Measurements from ENCODE around the gene UGT1A10. TPM values are rescaled to one million over a fixed set of nuclear protein-coding genes. Genes with fewer than 3 reads are reported as not detected.

The UGT1A10 gene
- total RNA-seq, 1 experiment from 2014 or later, result not detected

GRCh38 chr2:233684640-233685039 is 48.4 kb downstream of the UGT1A10 start:
- BruUV-seq (replicated peaks), result no TSS peak
- ChIA-PET CTCF (no interaction called here), POLR2A (ENCODE audit: low non-redundant PET) (no interaction called here)

DNA sequence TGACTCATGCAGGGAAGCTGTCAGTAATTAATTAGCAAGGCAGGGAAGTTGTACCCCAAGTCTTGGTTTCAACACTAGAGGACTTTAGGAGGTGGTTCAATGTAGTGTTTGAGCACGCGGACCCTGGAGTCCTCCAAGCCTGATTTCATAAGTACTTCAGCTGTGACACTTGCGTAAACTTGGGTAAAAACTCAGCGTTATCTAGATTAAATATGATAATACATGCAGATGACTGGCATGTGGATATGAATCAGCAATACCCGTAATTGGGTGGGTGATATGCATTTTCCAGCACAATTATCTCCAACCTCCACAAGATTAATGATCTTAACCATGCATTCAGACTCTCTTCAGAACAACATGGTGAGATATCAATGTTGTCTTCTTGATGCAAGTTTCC is 50.7 kb downstream of the UGT1A10 start:
- Histone ChIP-seq H3K27ac (ENCODE audit: low read depth, low read length, poor library complexity, severe bottlenecking) (no peak overlapping the region), H3K4me1 (ENCODE audit: insufficient read depth, low read length, poor library complexity, severe bottlenecking) (no peaks in the 10 kb centered on the region), H3K9me3 (ENCODE audit: low read depth, low read length, poor library complexity, severe bottlenecking) (no peaks in the 10 kb centered on the region), H3K27me3 (replicated peaks; ENCODE audit: insufficient read depth, low read depth, low read length, poor library complexity) (no peaks in the 10 kb centered on the region), H3K4me3 (ENCODE audit: low read depth, low read length, poor library complexity, severe bottlenecking) (no peak overlapping the region), H3K36me3 (ENCODE audit: insufficient read depth, low read length, poor library complexity, severe bottlenecking) (no peaks in the 10 kb centered on the region)
- ChIA-PET CTCF (no interaction called here), POLR2A (ENCODE audit: low non-redundant PET) (no interaction called here)
- DNase-seq (ENCODE audit: low spot score), result no peak
- intact Hi-C loops (cut with micrococcal nuclease; ENCODE audit: unreplicated experiment), result no loop called here
- TF ChIP-seq EZH2 (IDR thresholded peaks at IDR 0.05; ENCODE audit: borderline replicate concordance, low read depth, low read length, poor library complexity, severe bottlenecking) (no peak), CTCF (conservative IDR thresholded peaks at IDR 0.05; ENCODE audit: low read depth, low read length) (no peak)
- no TSS peak for BruUV-seq (replicated peaks)

More at GRCh38 chr2:233684640-233685039, 48.4 kb downstream of the UGT1A10 start:
- no peak overlapping the region for H3K4me3 ChIP-seq (ENCODE audit: low read depth, low read length, poor library complexity, severe bottlenecking)
- no peak overlapping the region for H3K27ac ChIP-seq (ENCODE audit: low read depth, low read length, poor library complexity, severe bottlenecking)
- H3K36me3 ChIP-seq (ENCODE audit: insufficient read depth, low read length, poor library complexity, severe bottlenecking), result no peaks in the 10 kb centered on the region
- TF ChIP-seq CTCF (conservative IDR thresholded peaks at IDR 0.05; ENCODE audit: low read depth, low read length) (no peak), EZH2 (IDR thresholded peaks at IDR 0.05; ENCODE audit: borderline replicate concordance, low read depth, low read length, poor library complexity, severe bottlenecking) (no peak)
- H3K9me3 ChIP-seq (ENCODE audit: low read depth, low read length, poor library complexity, severe bottlenecking), result no peaks in the 10 kb centered on the region
- H3K27me3 ChIP-seq (replicated peaks; ENCODE audit: insufficient read depth, low read depth, low read length, poor library complexity), result no peaks in the 10 kb centered on the region
- intact Hi-C loops (cut with micrococcal nuclease; ENCODE audit: unreplicated experiment), result no loop called here
- H3K4me1 ChIP-seq (ENCODE audit: insufficient read depth, low read length, poor library complexity, severe bottlenecking), result no peaks in the 10 kb centered on the region
- DNase-seq (ENCODE audit: low spot score), result no peak

GRCh38 chr2:233688341-233688740 is 52.1 kb downstream of the UGT1A10 start:
- ChIA-PET CTCF (interaction anchor here (0.6 kb wide), 1 partner anchor 486 kb away, joined by 3 read pairs; no protein-coding TSS in a partner anchor), POLR2A (ENCODE audit: low non-redundant PET) (no interaction called here)
- no peak for DNase-seq (ENCODE audit: low spot score)
- Histone ChIP-seq H3K4me1 (ENCODE audit: insufficient read depth, low read length, poor library complexity, severe bottlenecking) (no peaks in the 10 kb centered on the region), H3K27ac (ENCODE audit: low read depth, low read length, poor library complexity, severe bottlenecking) (no peak overlapping the region), H3K36me3 (ENCODE audit: insufficient read depth, low read length, poor library complexity, severe bottlenecking) (no peaks in the 10 kb centered on the region), H3K9me3 (ENCODE audit: low read depth, low read length, poor library complexity, severe bottlenecking) (no peaks in the 10 kb centered on the region), H3K27me3 (replicated peaks; ENCODE audit: insufficient read depth, low read depth, low read length, poor library complexity) (no peaks in the 10 kb centered on the region), H3K4me3 (ENCODE audit: low read depth, low read length, poor library complexity, severe bottlenecking) (no peak overlapping the region)
- no TSS peak for BruUV-seq (replicated peaks)
- no peak for TF ChIP-seq EZH2 (IDR thresholded peaks at IDR 0.05; ENCODE audit: borderline replicate concordance, low read depth, low read length, poor library complexity, severe bottlenecking)
- no peak for TF ChIP-seq CTCF (conservative IDR thresholded peaks at IDR 0.05; ENCODE audit: low read depth, low read length)
- intact Hi-C loops (cut with micrococcal nuclease; ENCODE audit: unreplicated experiment), result no loop called here
